Myocyte (in vitro differentiated cells): Measurements from ENCODE around the gene NGLY1. TPM values are rescaled to one million over a fixed set of nuclear protein-coding genes. Genes with fewer than 3 reads are reported as not detected.

ENCODE experiments used
- DNase-seq: peaks from one replicate; pipeline ENCODE4 v3.0.0-alpha.2; 2012; ENCODE audit warnings: low read depth
- total RNA-seq: library from RNA; depleted of rRNA; stranded (reverse); fragments of >200 nt; gene quantifications from 2 replicates; pipeline ENCODE4 v1.2.3, GENCODE V29; 2014

Gene NGLY1
- total RNA-seq, 1 donor from 2014 or later: 26.6 TPM

GRCh38 chr3:25785826-25786225, 2.6 kb upstream of the NGLY1 start:
- DNase-seq: no peak

GRCh38 chr3:25784971-25785370, 1.7 kb upstream of the NGLY1 start:
- DNase-seq: peak; percentile 14

GRCh38 chr3:25783661-25784512, 644 bp upstream of the NGLY1 start:
- peak; percentile 39 for DNase-seq

GRCh38 chr3:25782636-25782937, 656 bp downstream of the NGLY1 start:
- no peak for DNase-seq

- no peak for DNase-seq
Measured at GRCh38 chr3:25781758-25782594, 1.3 kb downstream of the NGLY1 start.

GRCh38 chr3:25781145-25781757, 2.0 kb downstream of the NGLY1 start:
- DNase-seq: no peak

GRCh38 chr3:25780618-25781017, 2.6 kb downstream of the NGLY1 start:
- no peak for DNase-seq

GRCh38 chr3:25775936-25776335, 7.3 kb downstream of the NGLY1 start:
- no peak for DNase-seq

GRCh38 chr3:25768851-25769250, 14.4 kb downstream of the NGLY1 start:
- DNase-seq: no peak

- DNase-seq: no peak
Measured at GRCh38 chr3:25751725-25752124, 31.5 kb downstream of the NGLY1 start.

GRCh38 chr3:25751048-25751447, 32.2 kb downstream of the NGLY1 start:
- no peak for DNase-seq

- no peak for DNase-seq
Measured at GRCh38 chr3:25749031-25749581, 34.1 kb downstream of the NGLY1 start.

- no peak for DNase-seq
Measured at GRCh38 chr3:25748189-25748588, 35.1 kb downstream of the NGLY1 start.

- no peak for DNase-seq
Measured at GRCh38 chr3:25747033-25747432, 36.2 kb downstream of the NGLY1 start.

GRCh38 chr3:25744470-25744869, 38.8 kb downstream of the NGLY1 start:
- no peak for DNase-seq

- peak; percentile 40 for DNase-seq
Measured at GRCh38 chr3:25728101-25728500, 55.1 kb downstream of the NGLY1 start.

- DNase-seq: peak; percentile 49
Measured at GRCh38 chr3:25727316-25727715, 55.9 kb downstream of the NGLY1 start.

GRCh38 chr3:25725810-25726209, 57.4 kb downstream of the NGLY1 start:
- peak; percentile 4 for DNase-seq

GRCh38 chr3:25724948-25725645, 58.1 kb downstream of the NGLY1 start:
- no peak for DNase-seq

- DNase-seq: no peak
Measured at GRCh38 chr3:25723802-25724201, 59.4 kb downstream of the NGLY1 start.

GRCh38 chr3:25719321-25719720, 63.9 kb downstream of the NGLY1 start:
- no peak for DNase-seq
